Glutamatergic neuron (in vitro differentiated cells): ENCODE results near the gene SPRR2F. TPM values are rescaled to one million over a fixed set of nuclear protein-coding genes. Genes with fewer than 3 reads are reported as not detected.

Experiments used
- DNase-seq: peaks from one replicate; pipeline ENCODE4 v3.0.0; 2022
- H3K27ac Mint-ChIP-seq: one replicate; pipeline ENCODE4 v1.8.0; 2020; ENCODE audit warnings: mild to moderate bottlenecking, mixed read lengths, inconsistent platforms; ENCODE audit not compliant: unreplicated experiment
- H3K27me3 Mint-ChIP-seq: one replicate; pipeline ENCODE4 v1.8.0; 2020; ENCODE audit warnings: mild to moderate bottlenecking, moderate library complexity, mixed read lengths, inconsistent platforms; ENCODE audit not compliant: unreplicated experiment
- H3K36me3 Mint-ChIP-seq: one replicate; pipeline ENCODE4 v1.8.0; 2020; ENCODE audit warnings: mild to moderate bottlenecking, mixed read lengths, inconsistent platforms; ENCODE audit not compliant: unreplicated experiment
- H3K4me1 Mint-ChIP-seq: one replicate; pipeline ENCODE4 v1.8.0; 2020; ENCODE audit warnings: mild to moderate bottlenecking, low read depth, mixed read lengths, inconsistent platforms; ENCODE audit not compliant: unreplicated experiment
- H3K4me3 Mint-ChIP-seq: one replicate; pipeline ENCODE4 v1.8.0; 2020; ENCODE audit warnings: mild to moderate bottlenecking, mixed read lengths, inconsistent platforms; ENCODE audit not compliant: unreplicated experiment
- H3K9me3 Mint-ChIP-seq: one replicate; pipeline ENCODE4 v1.8.0; 2020; ENCODE audit warnings: mild to moderate bottlenecking, moderate library complexity, mixed read lengths, inconsistent platforms; ENCODE audit not compliant: unreplicated experiment
- CTCF ChIP-seq: fragments of 200-600 bp; sonication (generic); IDR thresholded peaks from one replicate; pipeline ENCODE4 v1.5.0; 2021; ENCODE audit not compliant: partially characterized antibody, unreplicated experiment
- total RNA-seq: library from RNA; stranded (reverse); fragmentation: NEBNext Ultra II Directional; extraction: Animal tissue kit (Norgen Biotek cat#: 25700); gene quantifications from one replicate; pipeline ENCODE4 v1.2.1, GENCODE V29; 2021; ENCODE audit not compliant: unreplicated experiment

The SPRR2F gene
- total RNA-seq, 1 donor from 2014 or later = not detected

GRCh38 chr1:153072806-153073726 is 40.2 kb downstream of the SPRR2F start:
- Mint-ChIP-seq H3K4me3 (no peak overlapping the region), H3K4me1 (no peaks in the 10 kb centered on the region), H3K9me3 (no peaks in the 10 kb centered on the region), H3K27me3 (peaks cover 2% of the 10 kb centered on the region), H3K36me3 (no peaks in the 10 kb centered on the region), H3K27ac (no peak overlapping the region)
- DNase-seq = no peak
- TF ChIP-seq CTCF = no peak

GRCh38 chr1:153071511-153071910 is 41.8 kb downstream of the SPRR2F start, which contains the start of gene SPRR2B:
SPRR2B (minus strand) TSS chr1:153071611; CDS start chr1:153070839, 772 bp downstream.
- Mint-ChIP-seq H3K9me3 (no peaks in the 10 kb centered on the region), H3K4me3 (no peak within 1 kb of the TSS), H3K27me3 (peaks cover 2% of the 10 kb centered on the region), H3K27ac (no peak within 1 kb of the TSS), H3K36me3 (no peaks in the 10 kb centered on the region), H3K4me1 (no peaks in the 10 kb centered on the region)
- DNase-seq = no peak
- no peak for TF ChIP-seq CTCF

GRCh38 chr1:153070243-153070642 is 43.1 kb downstream of the SPRR2F start:
- TF ChIP-seq CTCF = no peak
- peaks cover 1% of the 10 kb centered on the region for H3K9me3 Mint-ChIP-seq
- no peaks in the 10 kb centered on the region for H3K36me3 Mint-ChIP-seq
- DNase-seq = no peak
- peaks cover 2% of the 10 kb centered on the region for H3K27me3 Mint-ChIP-seq
- no peaks in the 10 kb centered on the region for H3K4me1 Mint-ChIP-seq
- no peak overlapping the region for H3K27ac Mint-ChIP-seq
- H3K4me3 Mint-ChIP-seq = no peak overlapping the region

Other genes starting within 250 kb of the SPRR2F start
- gene SMCP, start 235.2 kb downstream of the SPRR2F start, total RNA-seq = not detected
- not detected for gene IVL, start 205.0 kb downstream of the SPRR2F start, total RNA-seq
- not detected for gene SPRR5, start 166.3 kb downstream of the SPRR2F start, total RNA-seq
- not detected for gene SPRR4, start 142.9 kb downstream of the SPRR2F start, total RNA-seq
- gene SPRR1A, start 129.4 kb downstream of the SPRR2F start, total RNA-seq = not detected
- gene SPRR3, start 111.8 kb downstream of the SPRR2F start, total RNA-seq = not detected
- not detected for gene SPRR1B, start 82.3 kb downstream of the SPRR2F start, total RNA-seq
- gene SPRR2D, start 72.4 kb downstream of the SPRR2F start, total RNA-seq = not detected
- gene SPRR2A, start 56.0 kb downstream of the SPRR2F start, total RNA-seq = not detected
- gene SPRR2B, start 41.9 kb downstream of the SPRR2F start, total RNA-seq = not detected
- gene SPRR2E, start 19.0 kb downstream of the SPRR2F start, total RNA-seq = not detected
- gene SPRR2G, start 37.4 kb upstream of the SPRR2F start, total RNA-seq = not detected
- gene LELP1, start 89.9 kb upstream of the SPRR2F start, total RNA-seq = not detected
- gene PRR9, start 104.1 kb upstream of the SPRR2F start, total RNA-seq = not detected
- not detected for gene LORICRIN, start 146.2 kb upstream of the SPRR2F start, total RNA-seq
- gene PGLYRP3, start 199.4 kb upstream of the SPRR2F start, total RNA-seq = not detected
- gene PGLYRP4, start 235.3 kb upstream of the SPRR2F start, total RNA-seq = not detected
- gene S100A9, start 244.3 kb upstream of the SPRR2F start, total RNA-seq = not detected